Suppressor macrophage (primary cell): ENCODE results near the gene CPA4.
"Not testable (repeated sequence)": the region's sequence is repeated elsewhere in the genome, so short reads cannot be mapped to it uniquely, and the experiment has no call there.

Experiments used
- DNase-seq, 4 experiments: peaks; one replicate each; pipeline ENCODE4 v3.0.0-alpha.2; 2020 to 2022
- total RNA-seq, 17 experiments: gene quantifications; one replicate each; lab custom pipeline; 2026; ENCODE audit warnings: mixed read lengths in 6 of 17, inconsistent platforms in 3 of 17; lab: John Stamatoyannopoulos, UW

CPA4 gene
- 0 to 2.2 (median 0) reads per million in 17 experiments for total RNA-seq

GRCh38 chr7:130292682-130293257 is at the start of gene CPA4:
Gene CPA4, plus strand, starts transcription at chr7:130293161. Its CDS starts 20 bp downstream, at chr7:130293181.
- no peak for DNase-seq

GRCh38 chr7:130243486-130243885 is 49.5 kb upstream of the CPA4 start:
- not testable (repeated sequence) for DNase-seq

- DNase-seq, result not testable (repeated sequence)
These were observed 46.5 kb upstream of the CPA4 start for GRCh38 chr7:130246491-130246890.

GRCh38 chr7:130248842-130249241 is 44.1 kb upstream of the CPA4 start:
- not testable (repeated sequence) for DNase-seq

GRCh38 chr7:130249626-130250025 is 43.3 kb upstream of the CPA4 start:
- not testable (repeated sequence) for DNase-seq

GRCh38 chr7:130254555-130254954 is 38.4 kb upstream of the CPA4 start:
- no peak for DNase-seq

- no peak for DNase-seq
These were observed 36.3 kb upstream of the CPA4 start for GRCh38 chr7:130256704-130257103.

- DNase-seq, result no peak
These were observed 34.4 kb upstream of the CPA4 start for GRCh38 chr7:130258494-130259078.

- DNase-seq, result no peak
These were observed 30.5 kb upstream of the CPA4 start for GRCh38 chr7:130262448-130262847.

GRCh38 chr7:130263130-130263529 is 29.8 kb upstream of the CPA4 start:
- DNase-seq, result no peak

- DNase-seq, result no peak
These were observed 26.6 kb upstream of the CPA4 start, which contains the start of gene CPA2 for GRCh38 chr7:130266258-130266960. Gene CPA2, plus strand, starts transcription at chr7:130266863. Its CDS starts 19 bp downstream, at chr7:130266882.

GRCh38 chr7:130266961-130267321 is 26.0 kb upstream of the CPA4 start:
- DNase-seq, result no peak

GRCh38 chr7:130268463-130269317 is 24.3 kb upstream of the CPA4 start:
- DNase-seq, result no peak

- DNase-seq, result no peak
These were observed 23.7 kb upstream of the CPA4 start for GRCh38 chr7:130269318-130269694.

- no peak for DNase-seq
These were observed 21.8 kb upstream of the CPA4 start for GRCh38 chr7:130270947-130271800.

- DNase-seq, result no peak
These were observed 20.4 kb upstream of the CPA4 start for GRCh38 chr7:130272381-130273080.

- peak in 1 of 4 experiments; percentile 22 for DNase-seq
These were observed 19.7 kb upstream of the CPA4 start for GRCh38 chr7:130273081-130273932.

- peak in 3 of 4 experiments; percentile 4 to 10 (median 7) for DNase-seq
These were observed 19.1 kb upstream of the CPA4 start for GRCh38 chr7:130273933-130274255.

- DNase-seq, result no peak
These were observed 18.7 kb upstream of the CPA4 start for GRCh38 chr7:130274296-130274695.

GRCh38 chr7:130274983-130275591 is 17.9 kb upstream of the CPA4 start:
- DNase-seq, result no peak
